Jurkat, Clone E6-1 (cell line): ENCODE results near the gene ASAP2.

ENCODE experiments used
- DNase-seq: peaks from one replicate; pipeline ENCODE4 v3.0.0-alpha.2; 2011; ENCODE audit warnings: low read depth, low spot score
- H3K4me3 ChIP-seq: 2 replicates; pipeline ENCODE4 v1.5.1; 2011; ENCODE audit warnings: mild to moderate bottlenecking, low read length, control low read depth, moderate library complexity

The ASAP2 gene

GRCh38 chr2:9330612-9331270 is 124.1 kb downstream of the ASAP2 start:
- H3K4me3 ChIP-seq: no peak overlapping the region

GRCh38 chr2:9331704-9332103 is 125.1 kb downstream of the ASAP2 start:
- no peak for DNase-seq
- H3K4me3 ChIP-seq: no peak overlapping the region

More at GRCh38 chr2:9330612-9331270, 124.1 kb downstream of the ASAP2 start:
- no peak for DNase-seq

GRCh38 chr2:9332136-9332852 is 125.7 kb downstream of the ASAP2 start:
- DNase-seq: no peak

GRCh38 chr2:9332853-9333245 is 126.2 kb downstream of the ASAP2 start:
- DNase-seq: no peak
- no peak overlapping the region for H3K4me3 ChIP-seq

More at GRCh38 chr2:9332136-9332852, 125.7 kb downstream of the ASAP2 start:
- H3K4me3 ChIP-seq: no peak overlapping the region

- no peak overlapping the region for H3K4me3 ChIP-seq
- DNase-seq: no peak
Observed at GRCh38 chr2:9333591-9334171, 127.1 kb downstream of the ASAP2 start.

GRCh38 chr2:9334761-9335160 is 128.1 kb downstream of the ASAP2 start:
- no peak for DNase-seq
- no peak overlapping the region for H3K4me3 ChIP-seq

- H3K4me3 ChIP-seq: no peak overlapping the region
- DNase-seq: no peak
Observed at GRCh38 chr2:9335322-9335832, 128.8 kb downstream of the ASAP2 start.

- H3K4me3 ChIP-seq: no peak overlapping the region
- DNase-seq: peak; percentile 75
Observed at GRCh38 chr2:9336241-9336575, 129.6 kb downstream of the ASAP2 start.

- DNase-seq: peak; percentile 65
- no peak overlapping the region for H3K4me3 ChIP-seq
Observed at GRCh38 chr2:9336576-9337314, 130.1 kb downstream of the ASAP2 start.

- no peak for DNase-seq
- no peak overlapping the region for H3K4me3 ChIP-seq
Observed at GRCh38 chr2:9337901-9338300, 131.3 kb downstream of the ASAP2 start.

GRCh38 chr2:9341337-9341887 is 134.8 kb downstream of the ASAP2 start:
- no peak overlapping the region for H3K4me3 ChIP-seq
- no peak for DNase-seq

- DNase-seq: no peak
- no peak overlapping the region for H3K4me3 ChIP-seq
Observed at GRCh38 chr2:9342659-9343058, 136.0 kb downstream of the ASAP2 start.

- no peak for DNase-seq
- H3K4me3 ChIP-seq: no peak overlapping the region
Observed at GRCh38 chr2:9343524-9343923, 136.9 kb downstream of the ASAP2 start.

GRCh38 chr2:9344434-9344833 is 137.8 kb downstream of the ASAP2 start:
- no peak for DNase-seq
- no peak overlapping the region for H3K4me3 ChIP-seq

GRCh38 chr2:9345343-9345742 is 138.7 kb downstream of the ASAP2 start:
- no peak for DNase-seq
- H3K4me3 ChIP-seq: no peak overlapping the region

GRCh38 chr2:9345997-9346396 is 139.4 kb downstream of the ASAP2 start:
- DNase-seq: no peak
- no peak overlapping the region for H3K4me3 ChIP-seq

GRCh38 chr2:9346885-9347284 is 140.3 kb downstream of the ASAP2 start:
- H3K4me3 ChIP-seq: no peak overlapping the region
- DNase-seq: no peak

- no peak overlapping the region for H3K4me3 ChIP-seq
- no peak for DNase-seq
Observed at GRCh38 chr2:9347411-9347881, 140.8 kb downstream of the ASAP2 start.

GRCh38 chr2:9354318-9354717 is 147.7 kb downstream of the ASAP2 start:
- DNase-seq: no peak
- H3K4me3 ChIP-seq: no peak overlapping the region
